Mesendoderm (in vitro differentiated cells): ENCODE results near the gene PRKAG2.

Experiments
- DNase-seq: peaks from one replicate; pipeline ENCODE4 v3.0.0; 2013
- H2AK5ac ChIP-seq: 2 replicates; pipeline ENCODE4 v1.6.1; 2013; ENCODE audit warnings: low read length, inconsistent platforms
- H2BK120ac ChIP-seq: 2 replicates; pipeline ENCODE4 v1.6.1; 2013; ENCODE audit warnings: low read depth, mild to moderate bottlenecking, low read length, moderate library complexity, mixed read lengths
- H2BK15ac ChIP-seq: replicated peaks from 2 replicates; pipeline ENCODE4 v1.6.1; 2013; ENCODE audit warnings: low read depth, mild to moderate bottlenecking, moderate library complexity
- H2BK5ac ChIP-seq: 2 replicates; pipeline ENCODE4 v1.6.1; 2013; ENCODE audit warnings: low read length, inconsistent platforms
- H3K18ac ChIP-seq: 2 replicates; pipeline ENCODE4 v1.6.1; 2013; ENCODE audit warnings: mild to moderate bottlenecking, low read length, mixed read lengths
- H3K23ac ChIP-seq: one replicate; pipeline ENCODE4 v1.6.1; 2013; ENCODE audit warnings: low read length
- H3K27ac ChIP-seq: 2 replicates; pipeline ENCODE4 v1.5.1; 2013; ENCODE audit warnings: low read depth, mild to moderate bottlenecking, inconsistent platforms, low read length, moderate library complexity
- H3K27me3 ChIP-seq: 2 replicates; pipeline ENCODE4 v1.6.1; 2013; ENCODE audit warnings: low read length, control low read depth, mild to moderate bottlenecking, inconsistent platforms; ENCODE audit not compliant: insufficient read depth, poor library complexity
- H3K36me3 ChIP-seq: 2 replicates; pipeline ENCODE4 v1.6.1; 2013; ENCODE audit warnings: low read length, inconsistent platforms; ENCODE audit not compliant: control insufficient read depth, insufficient read depth
- H3K4ac ChIP-seq: one replicate; pipeline ENCODE4 v1.6.1; 2013; ENCODE audit warnings: low read depth, mild to moderate bottlenecking, low read length, moderate library complexity
- H3K4me1 ChIP-seq: 2 replicates; pipeline ENCODE4 v1.6.1; 2013; ENCODE audit warnings: low read depth, low read length, inconsistent platforms; ENCODE audit not compliant: control insufficient read depth
- H3K4me2 ChIP-seq: 2 replicates; pipeline ENCODE4 v1.6.1; 2013; ENCODE audit warnings: low read length
- H3K4me3 ChIP-seq: 2 replicates; pipeline ENCODE4 v1.5.1; 2013; ENCODE audit warnings: mild to moderate bottlenecking, low read length
- H3K56ac ChIP-seq: one replicate; pipeline ENCODE4 v1.6.1; 2013; ENCODE audit warnings: low read length
- H3K79me1 ChIP-seq: 2 replicates; pipeline ENCODE4 v1.6.1; 2013; ENCODE audit warnings: low read length, inconsistent platforms
- H3K79me2 ChIP-seq: 2 replicates; pipeline ENCODE4 v1.6.1; 2013; ENCODE audit warnings: mild to moderate bottlenecking, low read length; ENCODE audit not compliant: control insufficient read depth, insufficient read depth
- H3K9ac ChIP-seq: 2 replicates; pipeline ENCODE4 v1.6.1; 2013; ENCODE audit warnings: low read length, inconsistent platforms
- H4K5ac ChIP-seq: one replicate; pipeline ENCODE4 v1.6.1; 2013; ENCODE audit warnings: low read length
- H4K8ac ChIP-seq: one replicate; pipeline ENCODE4 v1.6.1; 2013; ENCODE audit warnings: low read depth, mild to moderate bottlenecking, control low read depth, low read length, moderate library complexity
- WGBS: extraction: QIAGEN DNeasy Blood & Tissue Kit; methylation state at CpG from one replicate; pipeline ENCODE4 v1.1.7; 2013; ENCODE audit warnings: low lambda C conversion rate, missing lambda C conversion rate; ENCODE audit not compliant: insufficient coverage; ENCODE audit errors: extremely low coverage; 5-methylcytosine and 5-hydroxymethylcytosine counted together

PRKAG2 gene

GRCh38 chr7:151586531-151587260 lies 290.2 kb downstream of the PRKAG2 start:
- Histone ChIP-seq H3K27ac (no peak overlapping the region), H3K79me2 (no peaks in the 10 kb centered on the region), H3K9ac (no peak overlapping the region), H2BK15ac (no peak overlapping the region), H3K56ac (no peak overlapping the region), H3K27me3 (no peaks in the 10 kb centered on the region), H3K4me2 (no peak overlapping the region), H2AK5ac (no peak overlapping the region), H4K8ac (no peak overlapping the region), H3K23ac (no peak overlapping the region), H2BK120ac (no peak overlapping the region), H2BK5ac (no peak overlapping the region), H3K4ac (no peak overlapping the region), H3K4me3 (no peak overlapping the region), H3K18ac (no peak overlapping the region), H4K5ac (no peak overlapping the region), H3K36me3 (no peaks in the 10 kb centered on the region), H3K79me1 (no peaks in the 10 kb centered on the region), H3K4me1 (no peaks in the 10 kb centered on the region)
- DNase-seq = no peak
- WGBS = no CpG with 5 or more reads among the region's 14 CpGs

GRCh38 chr7:151585744-151586393 lies 291.0 kb downstream of the PRKAG2 start:
- DNase-seq = no peak
- Histone ChIP-seq H3K79me2 (no peaks in the 10 kb centered on the region), H3K36me3 (no peaks in the 10 kb centered on the region), H3K4ac (no peak overlapping the region), H4K5ac (no peak overlapping the region), H2AK5ac (no peak overlapping the region), H3K27me3 (no peaks in the 10 kb centered on the region), H3K27ac (no peak overlapping the region), H3K4me3 (no peak overlapping the region), H4K8ac (no peak overlapping the region), H3K79me1 (no peaks in the 10 kb centered on the region), H3K4me1 (no peaks in the 10 kb centered on the region), H3K9ac (no peak overlapping the region), H2BK5ac (no peak overlapping the region), H3K56ac (no peak overlapping the region), H3K18ac (no peak overlapping the region), H2BK120ac (no peak overlapping the region), H3K4me2 (no peak overlapping the region), H2BK15ac (no peak overlapping the region), H3K23ac (no peak overlapping the region)
- no CpG with 5 or more reads among the region's 18 CpGs for WGBS

- H3K4me3 ChIP-seq = no peak overlapping the region
- no peaks in the 10 kb centered on the region for H3K79me1 ChIP-seq
- H3K56ac ChIP-seq = no peak overlapping the region
- no peak overlapping the region for H3K27ac ChIP-seq
- H3K4ac ChIP-seq = no peak overlapping the region
- H3K4me2 ChIP-seq = no peak overlapping the region
- H3K18ac ChIP-seq = no peak overlapping the region
- no peaks in the 10 kb centered on the region for H3K27me3 ChIP-seq
- H2BK15ac ChIP-seq = no peak overlapping the region
- no peak for DNase-seq
- no peak overlapping the region for H4K5ac ChIP-seq
- H2BK5ac ChIP-seq = no peak overlapping the region
- H3K9ac ChIP-seq = no peak overlapping the region
- no peak overlapping the region for H3K23ac ChIP-seq
- H3K36me3 ChIP-seq = no peaks in the 10 kb centered on the region
- H2BK120ac ChIP-seq = no peak overlapping the region
- H3K79me2 ChIP-seq = no peaks in the 10 kb centered on the region
- no peak overlapping the region for H2AK5ac ChIP-seq
- no peak overlapping the region for H4K8ac ChIP-seq
- WGBS = no CpG with 5 or more reads among the region's 8 CpGs
- H3K4me1 ChIP-seq = no peaks in the 10 kb centered on the region
These were observed 295.2 kb downstream of the PRKAG2 start for GRCh38 chr7:151581741-151582140.

GRCh38 chr7:151579644-151580043 lies 297.3 kb downstream of the PRKAG2 start:
- no peaks in the 10 kb centered on the region for H3K79me2 ChIP-seq
- no peaks in the 10 kb centered on the region for H3K4me1 ChIP-seq
- H3K79me1 ChIP-seq = no peaks in the 10 kb centered on the region
- no peak overlapping the region for H2AK5ac ChIP-seq
- no peak overlapping the region for H2BK120ac ChIP-seq
- H3K27me3 ChIP-seq = no peaks in the 10 kb centered on the region
- no peak overlapping the region for H3K27ac ChIP-seq
- H3K56ac ChIP-seq = no peak overlapping the region
- H3K4me2 ChIP-seq = no peak overlapping the region
- H3K4me3 ChIP-seq = no peak overlapping the region
- DNase-seq = no peak
- H4K5ac ChIP-seq = no peak overlapping the region
- no peaks in the 10 kb centered on the region for H3K36me3 ChIP-seq
- H2BK5ac ChIP-seq = no peak overlapping the region
- no peak overlapping the region for H3K23ac ChIP-seq
- H3K18ac ChIP-seq = no peak overlapping the region
- no peak overlapping the region for H3K9ac ChIP-seq
- H2BK15ac ChIP-seq = no peak overlapping the region
- no peak overlapping the region for H4K8ac ChIP-seq
- WGBS = no CpG with 5 or more reads among the region's 2 CpGs
- no peak overlapping the region for H3K4ac ChIP-seq

- Histone ChIP-seq H4K8ac (no peak overlapping the region), H2BK5ac (no peak overlapping the region), H2AK5ac (no peak overlapping the region), H3K23ac (no peak overlapping the region), H3K27ac (no peak overlapping the region), H3K4me3 (no peak overlapping the region), H3K18ac (no peak overlapping the region), H3K56ac (no peak overlapping the region), H3K79me1 (no peaks in the 10 kb centered on the region), H3K4me1 (no peaks in the 10 kb centered on the region), H2BK120ac (no peak overlapping the region), H3K36me3 (no peaks in the 10 kb centered on the region), H3K27me3 (no peaks in the 10 kb centered on the region), H3K4ac (no peak overlapping the region), H3K9ac (no peak overlapping the region), H2BK15ac (no peak overlapping the region), H3K79me2 (no peaks in the 10 kb centered on the region), H4K5ac (no peak overlapping the region), H3K4me2 (no peak overlapping the region)
- WGBS = no CpG with 5 or more reads among the region's 7 CpGs
- no peak for DNase-seq
These were observed 301.5 kb downstream of the PRKAG2 start for GRCh38 chr7:151575410-151575809.
